IMR-90 (cell line): ENCODE data around the gene SYS1. TPM values are rescaled to one million over a fixed set of nuclear protein-coding genes. Genes with fewer than 3 reads are reported as not detected.
A peak's percentile ranks its signal among the peaks of the same experiment; 100 is the strongest.

Source experiments
- ATAC-seq: fragments of 200-7000 bp; cut with Tn5 transposase; 2 replicates; pipeline ENCODE4 v1.9.1; 2020; ENCODE audit warnings: low read depth, mild to moderate bottlenecking, moderate library complexity
- BruUV-seq: library from RNA; stranded (reverse); fragments of 400-500 nt; replicated peaks from 2 replicates; lab custom pipeline; 2021; lab: Mats Ljungman, UMichigan
- CTCF ChIA-PET: fragments of 300-600 bp; formaldehyde crosslinking; extraction: SDS; loops from one replicate; lab custom pipeline; 2021; ENCODE audit warnings: antibody characterized with exemption; lab: Yijun Ruan, JAX
- POLR2A ChIA-PET: fragments of 300-600 bp; sonication (Branson Sonifier 250); formaldehyde crosslinking; loops from one replicate; lab custom pipeline; 2022; ENCODE audit warnings: antibody characterized with exemption; ENCODE audit not compliant: unreplicated experiment; lab: Charles Lee
- DNase-seq: peaks from one replicate; pipeline ENCODE4 v3.0.0; 2013
- H2AFZ ChIP-seq: replicated peaks from 2 replicates; pipeline ENCODE3; 2013; ENCODE audit warnings: low read length, mild to moderate bottlenecking; ENCODE audit not compliant: poor library complexity
- H2AK5ac ChIP-seq: 2 replicates; pipeline ENCODE4 v1.6.1; 2013; ENCODE audit warnings: low read depth, low read length, inconsistent platforms
- H2AK9ac ChIP-seq: replicated peaks from 2 replicates; pipeline ENCODE3; 2013; ENCODE audit warnings: mild to moderate bottlenecking, low read depth, low read length, moderate library complexity; ENCODE audit not compliant: poor library complexity
- H2BK120ac ChIP-seq: 2 replicates; pipeline ENCODE4 v1.6.1; 2013; ENCODE audit warnings: low read depth, low read length, inconsistent platforms
- H2BK15ac ChIP-seq: 3 replicates; pipeline ENCODE4 v1.6.1; 2013; ENCODE audit warnings: low read depth, low read length, inconsistent platforms
- H2BK20ac ChIP-seq: 2 replicates; pipeline ENCODE4 v1.6.1; 2013; ENCODE audit warnings: low read depth, mild to moderate bottlenecking, inconsistent platforms, low read length, moderate library complexity
- H2BK5ac ChIP-seq: 2 replicates; pipeline ENCODE4 v1.6.1; 2013; ENCODE audit warnings: mild to moderate bottlenecking, low read depth, low read length, inconsistent platforms; ENCODE audit not compliant: poor library complexity, severe bottlenecking
- H3K14ac ChIP-seq: replicated peaks from 2 replicates; pipeline ENCODE4 v1.6.1; 2013; ENCODE audit warnings: low read depth, low read length, inconsistent platforms
- H3K18ac ChIP-seq: 2 replicates; pipeline ENCODE4 v1.6.1; 2013; ENCODE audit warnings: low read depth, low read length, control low read depth
- H3K23ac ChIP-seq: 2 replicates; pipeline ENCODE4 v1.6.1; 2013; ENCODE audit warnings: low read depth, low read length, inconsistent platforms
- H3K27ac ChIP-seq: 2 replicates; pipeline ENCODE4 v1.5.1; 2013; ENCODE audit warnings: mild to moderate bottlenecking, control low read depth, low read length; ENCODE audit not compliant: insufficient read depth
- H3K27me3 ChIP-seq: 2 replicates; pipeline ENCODE4 v1.6.1; 2013; ENCODE audit warnings: low read length; ENCODE audit not compliant: control insufficient read depth, insufficient read depth
- H3K36me3 ChIP-seq: 2 replicates; pipeline ENCODE4 v1.6.1; 2013; ENCODE audit warnings: low read length, mixed read lengths; ENCODE audit not compliant: control insufficient read depth, insufficient read depth
- H3K4ac ChIP-seq: 2 replicates; pipeline ENCODE4 v1.6.1; 2013; ENCODE audit warnings: low read depth, low read length, inconsistent platforms
- H3K4me1 ChIP-seq: 2 replicates; pipeline ENCODE4 v1.6.1; 2013; ENCODE audit warnings: low read length, mixed read lengths; ENCODE audit not compliant: control insufficient read depth, insufficient read depth
- H3K4me2 ChIP-seq: 2 replicates; pipeline ENCODE4 v1.6.1; 2013; ENCODE audit warnings: low read depth, mild to moderate bottlenecking, control low read depth, low read length, moderate library complexity
- H3K4me3 ChIP-seq: 2 replicates; pipeline ENCODE4 v1.5.1; 2013; ENCODE audit warnings: low read depth, mild to moderate bottlenecking, control low read depth, low read length, moderate library complexity; ENCODE audit not compliant: insufficient read depth
- H3K56ac ChIP-seq: 2 replicates; pipeline ENCODE4 v1.6.1; 2013; ENCODE audit warnings: low read length, inconsistent platforms; ENCODE audit not compliant: insufficient read depth; ENCODE audit errors: extremely low read depth
- H3K79me1 ChIP-seq, 2 experiments: 2 replicates each; pipeline ENCODE4 v1.6.1; 2013; ENCODE audit warnings: low read length in 2 of 2, inconsistent platforms in 1 of 2, low read depth in 1 of 2
- H3K9ac ChIP-seq: 2 replicates; pipeline ENCODE4 v1.6.1; 2013; ENCODE audit warnings: low read depth, low read length, control low read depth
- H3K9me1 ChIP-seq: 2 replicates; pipeline ENCODE4 v1.6.1; 2013; ENCODE audit warnings: low read length, inconsistent platforms; ENCODE audit not compliant: insufficient read depth
- H3K9me3 ChIP-seq: 2 replicates; pipeline ENCODE4 v1.6.1; 2013; ENCODE audit warnings: low read length; ENCODE audit not compliant: control insufficient read depth, insufficient read depth
- H4K20me1 ChIP-seq: 2 replicates; pipeline ENCODE4 v1.6.1; 2013; ENCODE audit warnings: low read length, inconsistent platforms; ENCODE audit not compliant: insufficient read depth
- H4K5ac ChIP-seq: 2 replicates; pipeline ENCODE4 v1.6.1; 2013; ENCODE audit warnings: mild to moderate bottlenecking, low read depth, low read length, control low read depth
- H4K8ac ChIP-seq, 2 experiments: 2 replicates each; pipeline ENCODE4 v1.6.1; 2013; ENCODE audit warnings: low read depth in 2 of 2, low read length in 2 of 2, control low read depth in 1 of 2, inconsistent platforms in 1 of 2
- H4K91ac ChIP-seq: 2 replicates; pipeline ENCODE4 v1.6.1; 2013; ENCODE audit warnings: low read depth, low read length, inconsistent platforms; ENCODE audit not compliant: insufficient read depth
- FOS ChIP-seq: fragments of 150-350 bp; IDR thresholded peaks from 2 replicates; pipeline ENCODE4 v1.6.1; 2016; ENCODE audit warnings: low read depth, low read length
- MAFK ChIP-seq: IDR thresholded peaks from 2 replicates; pipeline ENCODE4 v1.6.1; 2012; ENCODE audit warnings: low read depth, low read length, improper control_type of control experiment
- MAZ ChIP-seq: IDR thresholded peaks from 2 replicates; pipeline ENCODE4 v1.6.1; 2012; ENCODE audit warnings: low read depth, mild to moderate bottlenecking, low read length, improper control_type of control experiment, moderate library complexity, borderline replicate concordance
- NFE2L2 ChIP-seq: fragments of 150-350 bp; IDR thresholded peaks from 2 replicates; pipeline ENCODE4 v1.6.1; 2016; ENCODE audit warnings: low read depth, mild to moderate bottlenecking, low read length
- POLR2A ChIP-seq: IDR thresholded peaks from 2 replicates; pipeline ENCODE4 v1.6.1; 2012; ENCODE audit warnings: mild to moderate bottlenecking, low read depth, low read length
- RFX5 ChIP-seq: IDR thresholded peaks from 2 replicates; pipeline ENCODE4 v1.8.0; 2012; ENCODE audit warnings: low read depth, mild to moderate bottlenecking, low read length, moderate library complexity
- WGBS, 2 experiments: methylation state at CpG; one replicate each; pipeline versions ENCODE4 v1.1.5 to v1.1.7; 2013; ENCODE audit warnings: missing lambda C conversion rate in 2 of 2; ENCODE audit not compliant: insufficient read length in 1 of 2; ENCODE audit errors: extremely low coverage in 2 of 2; 5-methylcytosine and 5-hydroxymethylcytosine counted together
- dilution Hi-C: fragments of 300-500 bp; cut with HindIII; formaldehyde crosslinking; loops from one replicate; pipeline ENCODE4 v1.14.3; 2018; ENCODE audit warnings: low sequenced_read_pairs; ENCODE audit not compliant: unreplicated experiment
- in situ Hi-C: fragments of 300-500 bp; cut with MboI; formaldehyde crosslinking; loops from 3 replicates; pipeline ENCODE4 v1.14.3; 2019; ENCODE audit warnings: low sequenced_read_pairs, inconsistent platforms, mixed read lengths
- intact Hi-C: fragments of 100-400 bp; cut with micrococcal nuclease; formaldehyde crosslinking; loops from 2 replicates; pipeline ENCODE4 v1.10.0; 2022
- polyA plus RNA-seq, 3 experiments: library from polyadenylated mRNA; depleted of rRNA; stranded (reverse); fragments of >200 nt; gene quantifications; 2 replicates each; pipeline ENCODE4 v1.2.3, GENCODE V29; 2012; ENCODE audit warnings: low replicate concordance in 1 of 3
- total RNA-seq: library from RNA; depleted of rRNA; stranded (reverse); fragments of >200 nt; gene quantifications from 2 replicates; pipeline ENCODE4 v1.2.3, GENCODE V29; 2012
- TF ChIP-seq, protein P1 (sequence below): fragments of 150-350 bp; IDR thresholded peaks from 2 replicates; pipeline ENCODE4 v1.6.1; 2017; ENCODE audit warnings: mild to moderate bottlenecking, antibody characterized with exemption, low read length, low read depth

The SYS1 gene
- total and polyA plus RNA-seq, 2 of the 4 experiments (the other 2 are of a cell fraction): 12.9 to 24.6 TPM

DNA sequence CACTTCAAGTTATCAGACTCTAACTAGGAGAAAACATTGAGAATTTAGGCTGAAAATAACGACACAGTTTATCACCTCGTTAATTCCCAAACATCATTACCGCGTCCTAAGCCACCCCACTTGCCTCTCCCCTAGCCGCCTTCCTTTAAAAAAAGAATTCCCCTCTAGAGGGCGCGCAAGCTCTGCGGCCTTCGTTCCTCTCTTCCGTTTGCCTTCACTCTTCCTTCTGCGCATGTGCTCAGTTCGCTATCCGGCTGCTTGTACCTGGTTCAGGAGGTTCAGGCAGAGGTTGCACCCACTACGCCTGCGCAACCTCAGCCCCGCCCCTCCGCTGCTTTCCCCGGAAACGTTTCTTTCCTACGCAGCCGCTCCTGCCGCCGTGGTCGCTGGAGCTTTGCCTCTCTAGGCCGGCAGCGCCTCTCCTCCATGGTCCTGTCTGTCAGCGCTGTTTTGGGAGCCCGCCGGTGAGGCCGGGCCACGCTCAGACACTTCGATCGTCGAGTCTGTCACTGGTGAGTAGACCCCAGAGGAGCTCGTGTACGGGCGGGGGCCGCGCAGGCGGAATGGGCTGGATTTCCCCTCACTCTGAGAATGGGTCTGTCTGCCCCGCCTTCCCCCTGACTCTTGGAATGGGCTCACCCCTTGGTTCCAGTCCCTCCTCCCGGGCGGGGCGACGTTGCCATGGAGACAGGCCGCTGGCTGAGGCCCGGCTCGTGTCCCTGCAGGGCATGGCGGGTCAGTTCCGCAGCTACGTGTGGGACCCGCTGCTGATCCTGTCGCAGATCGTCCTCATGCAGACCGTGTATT, at the start of gene SYS1 (continued):
- TF ChIP-seq, protein P1, sequence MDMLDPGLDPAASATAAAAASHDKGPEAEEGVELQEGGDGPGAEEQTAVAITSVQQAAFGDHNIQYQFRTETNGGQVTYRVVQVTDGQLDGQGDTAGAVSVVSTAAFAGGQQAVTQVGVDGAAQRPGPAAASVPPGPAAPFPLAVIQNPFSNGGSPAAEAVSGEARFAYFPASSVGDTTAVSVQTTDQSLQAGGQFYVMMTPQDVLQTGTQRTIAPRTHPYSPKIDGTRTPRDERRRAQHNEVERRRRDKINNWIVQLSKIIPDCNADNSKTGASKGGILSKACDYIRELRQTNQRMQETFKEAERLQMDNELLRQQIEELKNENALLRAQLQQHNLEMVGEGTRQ: peak; percentile 40; the same call in 1 of the 2 replicates
- TF ChIP-seq RFX5 (no peak; the same call in 1 of the 2 replicates), NFE2L2 (no peak), MAZ (peak; percentile 95)

DNA sequence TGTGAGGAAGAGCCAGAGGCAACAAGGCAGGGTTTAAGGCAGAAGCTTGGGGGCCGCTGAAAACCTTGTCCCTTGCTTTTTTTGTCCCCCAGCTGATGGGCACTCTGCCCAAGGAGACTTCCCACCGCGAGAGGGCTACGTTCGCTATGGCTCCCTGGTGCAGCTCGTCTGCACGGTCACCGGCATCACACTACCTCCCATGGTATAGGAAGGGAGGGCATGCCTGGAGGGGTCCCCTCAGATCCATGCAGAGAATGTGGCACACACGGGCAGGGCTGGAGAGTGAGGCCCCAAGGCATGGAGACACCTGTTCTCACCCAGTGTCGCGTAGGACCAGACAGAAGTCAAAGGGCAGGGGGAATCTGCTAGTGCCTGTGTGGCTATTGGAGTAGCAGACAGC, 49.0 kb upstream of the SYS1 start:
- no peak overlapping the region for H2BK5ac ChIP-seq
- no peak overlapping the region for H2BK120ac ChIP-seq
- no peak for ATAC-seq
- WGBS, 2 experiments: 20% methylated on average over 1 of the region's 11 CpGs; no CpG with 5 or more reads in 1 of the 2 experiments
- no peaks in the 10 kb centered on the region for H3K9me3 ChIP-seq
- no peak overlapping the region for H2AK9ac ChIP-seq
- no peak overlapping the region for H3K14ac ChIP-seq
- H3K4me2 ChIP-seq: no peak overlapping the region
- H3K23ac ChIP-seq: no peak overlapping the region
- H3K4me1 ChIP-seq: no peaks in the 10 kb centered on the region
- ChIA-PET CTCF (interaction anchor here (1.5 kb wide), 1 partner anchor 457 kb away, joined by 5 read pairs; no protein-coding TSS in a partner anchor), POLR2A (no interaction called here)
- dilution Hi-C loops (no loop called here), in situ Hi-C loops (no loop called here), intact Hi-C loops (loop anchor here (5.0 kb wide), 1 partner anchor 263 kb away; the partner anchor contains the start of gene WFDC8)
- no peak overlapping the region for H3K18ac ChIP-seq
- no peak overlapping the region for H4K5ac ChIP-seq
- H3K27me3 ChIP-seq: peaks cover 34% of the 10 kb centered on the region
- no peaks in the 10 kb centered on the region for H3K36me3 ChIP-seq
- TF ChIP-seq POLR2A (no peak), RFX5 (no peak), MAFK (no peak), FOS (no peak), NFE2L2 (no peak), MAZ (no peak)
- no peak overlapping the region for H3K27ac ChIP-seq
- no peak overlapping the region for H3K4me3 ChIP-seq
- H2BK15ac ChIP-seq: no peak overlapping the region
- no peak overlapping the region for H4K91ac ChIP-seq
- no peak overlapping the region for H2BK20ac ChIP-seq
- H4K8ac ChIP-seq: no peak overlapping the region
- H3K4ac ChIP-seq: no peak overlapping the region
- no peaks in the 10 kb centered on the region for H3K79me1 ChIP-seq
- no peak overlapping the region for H2AFZ ChIP-seq
- no peaks in the 10 kb centered on the region for H4K20me1 ChIP-seq
- H3K9me1 ChIP-seq: no peaks in the 10 kb centered on the region
- no peak for DNase-seq
- no TSS peak for BruUV-seq
- no peak overlapping the region for H3K9ac ChIP-seq
- H3K56ac ChIP-seq: no peak overlapping the region
- no peak overlapping the region for H2AK5ac ChIP-seq
